GM12875 (cell line): ENCODE results near the gene IL32.

ENCODE experiments used
- H3K4me3 ChIP-seq: one replicate; pipeline ENCODE4 v1.5.1; 2011; ENCODE audit warnings: low read depth, low read length, control low read depth
- CTCF ChIP-seq: IDR thresholded peaks from 2 replicates; pipeline ENCODE4 v1.5.1; 2011; ENCODE audit warnings: low read depth, mild to moderate bottlenecking, control low read depth, inconsistent platforms, low read length, moderate library complexity, borderline replicate concordance; ENCODE audit not compliant: insufficient read depth

The IL32 gene

GRCh38 chr16:3087243-3088235 lies 22.1 kb downstream of the IL32 start:
- no peak overlapping the region for H3K4me3 ChIP-seq
- peak; percentile 36; the same call in 1 of the 2 replicates for TF ChIP-seq CTCF

- no peak for TF ChIP-seq CTCF
- H3K4me3 ChIP-seq, result no peak overlapping the region
These were observed 23.0 kb downstream of the IL32 start for GRCh38 chr16:3088450-3088849.

GRCh38 chr16:3088925-3089716 lies 23.7 kb downstream of the IL32 start:
- no peak overlapping the region for H3K4me3 ChIP-seq
- no peak for TF ChIP-seq CTCF

- TF ChIP-seq CTCF, result no peak
- no peak overlapping the region for H3K4me3 ChIP-seq
These were observed 24.5 kb downstream of the IL32 start for GRCh38 chr16:3089717-3090592.

- no peak for TF ChIP-seq CTCF
These were observed 26.1 kb downstream of the IL32 start for GRCh38 chr16:3091551-3091950.

GRCh38 chr16:3092501-3092941 lies 27.1 kb downstream of the IL32 start:
- H3K4me3 ChIP-seq, result no peak overlapping the region
- no peak for TF ChIP-seq CTCF

More at GRCh38 chr16:3091551-3091950, 26.1 kb downstream of the IL32 start:
- H3K4me3 ChIP-seq, result no peak overlapping the region
